ENCODE results near the gene PSMD8. TPM values are rescaled to one million over a fixed set of nuclear protein-coding genes. Genes with fewer than 3 reads are reported as not detected.

PSMD8 gene
- total and polyA plus RNA-seq, 2 of the 8 experiments (the other 6 are each of a cell fraction or from before 2014, with no cell fraction given): 170 to 486 TPM

DNA sequence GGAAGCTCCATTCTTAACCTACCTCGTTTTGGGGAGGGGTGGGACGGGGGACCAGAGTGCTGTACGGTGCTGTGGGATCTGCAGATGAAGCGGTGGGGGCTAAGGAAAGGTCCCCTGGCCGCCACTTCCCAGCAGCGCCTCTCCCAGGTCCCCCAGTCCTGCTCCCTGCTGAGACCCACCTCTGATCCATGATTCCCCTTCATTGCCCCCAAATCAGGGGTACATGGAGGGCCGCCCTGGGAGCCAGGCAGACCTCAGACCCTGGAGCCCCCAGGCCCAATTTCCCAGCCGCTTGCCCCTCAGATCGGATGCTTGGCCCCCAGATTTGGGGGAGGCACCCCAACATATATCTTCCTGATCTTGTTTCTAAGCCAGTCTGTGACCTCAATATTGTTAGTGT, 24.7 kb downstream of the PSMD8 start:
- Histone ChIP-seq H3K4me3 (ENCODE audit: extremely low read depth in 1 of 4, insufficient read depth in 2 of 4, low read depth in 3 of 4, low read length in 4 of 4) (no peak overlapping the region), H2BK15ac (ENCODE audit: low read length) (no peak overlapping the region), H4K8ac (ENCODE audit: extremely low read depth, insufficient read depth, low read length) (no peak overlapping the region), H4K5ac (ENCODE audit: insufficient read length, low read depth, low read length) (no peak overlapping the region), H2AK5ac (ENCODE audit: low read depth, low read length) (no peak overlapping the region), H3K27me3 (replicated peaks in 1 of 4; ENCODE audit: control insufficient read depth in 3 of 4, extremely low read depth in 1 of 4, insufficient read depth in 3 of 4, low read length in 3 of 4) (peaks cover 2 to 46% (median 43%) of the 10 kb centered on the region in 4 experiments), H4K91ac (replicated peaks; ENCODE audit: insufficient read length, low read length) (no peak overlapping the region), H3K36me3 (ENCODE audit: control insufficient read depth in 2 of 4, insufficient read depth in 4 of 4, low read length in 3 of 4) (peaks cover 0 to 11% (median 0%) of the 10 kb centered on the region in 4 experiments; a peak in 1 of 8 replicates), H3K79me1 (ENCODE audit: low read depth, low read length) (no peaks in the 10 kb centered on the region), H3K9me3 (ENCODE audit: insufficient read depth in 2 of 2, low read depth in 1 of 2, low read length in 1 of 2) (no peaks in the 10 kb centered on the region), H3K56ac (replicated peaks; ENCODE audit: insufficient read length, low read depth, low read length) (no peak overlapping the region), H4K20me1 (replicated peaks in 1 of 2; ENCODE audit: control insufficient read depth in 1 of 2, insufficient read depth in 2 of 2, low read length in 2 of 2) (peaks cover 0 to 2% of the 10 kb centered on the region in 2 experiments), H3K4me1 (replicated peaks in 1 of 4; ENCODE audit: control insufficient read depth in 3 of 4, insufficient read depth in 4 of 4, low read length in 3 of 4) (peaks cover 0 to 3% (median 0%) of the 10 kb centered on the region in 4 experiments; a peak in 3 of 7 replicates), H3K27ac (ENCODE audit: low read depth, low read length) (no peak overlapping the region), H2BK120ac (replicated peaks; ENCODE audit: low read depth, low read length) (no peak overlapping the region), H2AFZ (ENCODE audit: low read length) (no peak overlapping the region), H3K23me2 (ENCODE audit: low read depth, low read length) (peaks cover 5% of the 10 kb centered on the region; the same call in 1 of the 2 replicates), H2BK12ac (ENCODE audit: low read depth, low read length) (no peak overlapping the region), H3K23ac (ENCODE audit: insufficient read length) (no peak overlapping the region), H3K14ac (ENCODE audit: insufficient read length) (no peak overlapping the region), H3K4me2 (ENCODE audit: insufficient read depth in 1 of 2, low read depth in 2 of 2, low read length in 2 of 2) (no peak overlapping the region), H2BK20ac (ENCODE audit: low read length) (no peak overlapping the region), H3K79me2 (ENCODE audit: control insufficient read depth in 1 of 2, insufficient read depth in 2 of 2, low read length in 2 of 2) (no peaks in the 10 kb centered on the region), H3K9ac (replicated peaks in 1 of 4; ENCODE audit: extremely low read depth in 1 of 4, low read depth in 3 of 4, low read length in 3 of 4) (no peak overlapping the region), H3K18ac (ENCODE audit: extremely low read depth, low read length) (no peak overlapping the region), H2BK5ac (ENCODE audit: low read depth, low read length) (no peak overlapping the region), H3K4ac (replicated peaks; ENCODE audit: insufficient read length, low read depth, low read length) (no peak overlapping the region)
- FAIRE-seq (no peak), DNase-seq (ENCODE audit: low read depth in 1 of 2, low spot score in 2 of 2) (no peak)
- WGBS, 2 experiments (ENCODE audit: extremely low coverage in 1 of 2, insufficient coverage in 1 of 2, insufficient read length in 1 of 2, insufficient replicate concordance in 2 of 2, low coverage in 1 of 2, low lambda C conversion rate in 2 of 2, missing lambda C conversion rate in 1 of 2): 59% methylated on average over 6 of the region's 9 CpGs; no CpG with 5 or more reads in 1 of the 2 experiments
- ChIA-PET CTCF (ENCODE audit: partially characterized antibody) (interaction anchor here (1.4 kb wide), 1 partner anchor 15 kb away, joined by 4 read pairs; no protein-coding TSS in a partner anchor), POLR2A (ENCODE audit: partially characterized antibody) (interaction anchor here (1.5 to 6.1 kb wide), 2 partner anchors 10 to 108 kb away, joined by 3 to 38 read pairs; partner anchors contain the start of genes GGN and SPRED3)
- TF ChIP-seq GABPA (IDR thresholded peaks at IDR 0.05; ENCODE audit: borderline replicate concordance, insufficient read depth, low read length) (no peak), POLR2A (IDR thresholded peaks at IDR 0.05; ENCODE audit: control extremely low read depth in 1 of 2, low read depth in 2 of 2, low read length in 2 of 2) (no peak), SUZ12 (IDR thresholded peaks at IDR 0.05; ENCODE audit: low read length) (no peak), CBX5 (IDR thresholded peaks at IDR 0.05; ENCODE audit: low read depth, low read length) (no peak), NRF1 (IDR thresholded peaks at IDR 0.05; ENCODE audit: low read depth, low read length) (no peak), BRCA1 (IDR thresholded peaks at IDR 0.05; ENCODE audit: low read depth, low read length) (no peak), CHD1 (IDR thresholded peaks at IDR 0.05; ENCODE audit: low read depth, low read length) (no peak), RBBP5 (IDR thresholded peaks at IDR 0.05; ENCODE audit: borderline replicate concordance, low read depth, low read length) (no peak), SIN3A (conservative IDR thresholded peaks at IDR 0.05 in 1 of 2, IDR thresholded peaks at IDR 0.05 in 1 of 2; ENCODE audit: low read depth in 1 of 2, low read length in 2 of 2) (no peak)
- TF ChIP-seq, protein P1, sequence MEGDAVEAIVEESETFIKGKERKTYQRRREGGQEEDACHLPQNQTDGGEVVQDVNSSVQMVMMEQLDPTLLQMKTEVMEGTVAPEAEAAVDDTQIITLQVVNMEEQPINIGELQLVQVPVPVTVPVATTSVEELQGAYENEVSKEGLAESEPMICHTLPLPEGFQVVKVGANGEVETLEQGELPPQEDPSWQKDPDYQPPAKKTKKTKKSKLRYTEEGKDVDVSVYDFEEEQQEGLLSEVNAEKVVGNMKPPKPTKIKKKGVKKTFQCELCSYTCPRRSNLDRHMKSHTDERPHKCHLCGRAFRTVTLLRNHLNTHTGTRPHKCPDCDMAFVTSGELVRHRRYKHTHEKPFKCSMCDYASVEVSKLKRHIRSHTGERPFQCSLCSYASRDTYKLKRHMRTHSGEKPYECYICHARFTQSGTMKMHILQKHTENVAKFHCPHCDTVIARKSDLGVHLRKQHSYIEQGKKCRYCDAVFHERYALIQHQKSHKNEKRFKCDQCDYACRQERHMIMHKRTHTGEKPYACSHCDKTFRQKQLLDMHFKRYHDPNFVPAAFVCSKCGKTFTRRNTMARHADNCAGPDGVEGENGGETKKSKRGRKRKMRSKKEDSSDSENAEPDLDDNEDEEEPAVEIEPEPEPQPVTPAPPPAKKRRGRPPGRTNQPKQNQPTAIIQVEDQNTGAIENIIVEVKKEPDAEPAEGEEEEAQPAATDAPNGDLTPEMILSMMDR (IDR thresholded peaks at IDR 0.05; ENCODE audit: control extremely low read depth in 1 of 3, insufficient read depth in 1 of 3, low read depth in 1 of 3, low read length in 3 of 3): no peak

All from H1 (cell line).